ENCODE results near the gene GDPD3.

Gene GDPD3

GRCh38 chr16:30121741-30122571, 8.6 kb upstream of the GDPD3 start:
- TF ChIP-seq, protein P1, sequence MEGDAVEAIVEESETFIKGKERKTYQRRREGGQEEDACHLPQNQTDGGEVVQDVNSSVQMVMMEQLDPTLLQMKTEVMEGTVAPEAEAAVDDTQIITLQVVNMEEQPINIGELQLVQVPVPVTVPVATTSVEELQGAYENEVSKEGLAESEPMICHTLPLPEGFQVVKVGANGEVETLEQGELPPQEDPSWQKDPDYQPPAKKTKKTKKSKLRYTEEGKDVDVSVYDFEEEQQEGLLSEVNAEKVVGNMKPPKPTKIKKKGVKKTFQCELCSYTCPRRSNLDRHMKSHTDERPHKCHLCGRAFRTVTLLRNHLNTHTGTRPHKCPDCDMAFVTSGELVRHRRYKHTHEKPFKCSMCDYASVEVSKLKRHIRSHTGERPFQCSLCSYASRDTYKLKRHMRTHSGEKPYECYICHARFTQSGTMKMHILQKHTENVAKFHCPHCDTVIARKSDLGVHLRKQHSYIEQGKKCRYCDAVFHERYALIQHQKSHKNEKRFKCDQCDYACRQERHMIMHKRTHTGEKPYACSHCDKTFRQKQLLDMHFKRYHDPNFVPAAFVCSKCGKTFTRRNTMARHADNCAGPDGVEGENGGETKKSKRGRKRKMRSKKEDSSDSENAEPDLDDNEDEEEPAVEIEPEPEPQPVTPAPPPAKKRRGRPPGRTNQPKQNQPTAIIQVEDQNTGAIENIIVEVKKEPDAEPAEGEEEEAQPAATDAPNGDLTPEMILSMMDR (IDR thresholded peaks at IDR 0.05), result no peak
- Mint-ChIP-seq H3K4me3 (peak overlapping the region; percentile 90), H3K36me3 (ENCODE audit: low read depth) (peaks cover 30% of the 10 kb centered on the region), H3K27ac (peak overlapping the region; percentile 97), H3K9me3 (no peaks in the 10 kb centered on the region), H3K4me1 (peaks cover 35% of the 10 kb centered on the region), H3K27me3 (ENCODE audit: low read depth, poor library complexity) (peaks cover 11% of the 10 kb centered on the region)
- DNase-seq, result no peak

- Mint-ChIP-seq H3K27me3 (ENCODE audit: low read depth, poor library complexity) (peaks cover 7% of the 10 kb centered on the region), H3K36me3 (ENCODE audit: low read depth) (peaks cover 30% of the 10 kb centered on the region), H3K9me3 (no peaks in the 10 kb centered on the region), H3K4me1 (peaks cover 30% of the 10 kb centered on the region), H3K27ac (no peak overlapping the region), H3K4me3 (peak overlapping the region; percentile 52)
- TF ChIP-seq, protein P1 (IDR thresholded peaks at IDR 0.05), result no peak
- no peak for DNase-seq
Measured at GRCh38 chr16:30120340-30121105, 7.2 kb upstream of the GDPD3 start.

- Mint-ChIP-seq H3K4me3 (no peak overlapping the region), H3K9me3 (no peaks in the 10 kb centered on the region), H3K27me3 (ENCODE audit: low read depth, poor library complexity) (peaks cover 5% of the 10 kb centered on the region), H3K4me1 (peaks cover 27% of the 10 kb centered on the region), H3K27ac (peak overlapping the region; percentile 31), H3K36me3 (ENCODE audit: low read depth) (peaks cover 30% of the 10 kb centered on the region)
- TF ChIP-seq, protein P1 (IDR thresholded peaks at IDR 0.05), result no peak
- no peak for DNase-seq
Measured at GRCh38 chr16:30119428-30119827, 6.1 kb upstream of the GDPD3 start.

DNA sequence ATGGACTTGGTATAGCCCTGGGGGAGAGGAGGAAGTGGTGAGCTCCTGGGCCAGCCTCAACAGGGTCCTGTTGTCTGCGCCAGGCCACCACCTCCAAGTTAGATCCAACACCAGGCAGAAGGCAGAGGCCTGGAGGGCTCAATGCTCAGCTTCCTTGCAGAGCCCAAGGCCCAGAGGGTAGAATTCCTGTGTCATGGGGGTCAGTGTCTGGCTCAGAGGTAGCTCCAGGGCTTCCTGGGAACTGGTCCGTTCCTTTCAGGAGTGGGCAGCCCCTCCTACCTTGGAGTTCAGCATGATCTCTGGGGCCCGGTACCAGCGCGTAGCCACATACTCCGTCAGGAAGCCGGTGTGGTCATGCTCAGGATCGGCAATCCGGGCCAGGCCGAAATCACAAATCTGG, 4.4 kb upstream of the GDPD3 start:
- no peaks in the 10 kb centered on the region for H3K9me3 Mint-ChIP-seq
- peaks cover 5% of the 10 kb centered on the region for H3K27me3 Mint-ChIP-seq (ENCODE audit: low read depth, poor library complexity)
- H3K27ac Mint-ChIP-seq, result no peak overlapping the region
- no peak overlapping the region for H3K4me3 Mint-ChIP-seq
- TF ChIP-seq, protein P1 (IDR thresholded peaks at IDR 0.05), result no peak
- H3K4me1 Mint-ChIP-seq, result peaks cover 20% of the 10 kb centered on the region
- peaks cover 30% of the 10 kb centered on the region for H3K36me3 Mint-ChIP-seq (ENCODE audit: low read depth)
- no peak for DNase-seq

- Mint-ChIP-seq H3K4me3 (no peak overlapping the region), H3K36me3 (ENCODE audit: low read depth) (peaks cover 32% of the 10 kb centered on the region), H3K4me1 (peaks cover 13% of the 10 kb centered on the region), H3K27ac (no peak overlapping the region), H3K27me3 (ENCODE audit: low read depth, poor library complexity) (peaks cover 3% of the 10 kb centered on the region), H3K9me3 (no peaks in the 10 kb centered on the region)
- DNase-seq, result no peak
- TF ChIP-seq, protein P1 (IDR thresholded peaks at IDR 0.05), result no peak
Measured at GRCh38 chr16:30116291-30117207, 3.2 kb upstream of the GDPD3 start.

Data from nephron progenitor cell (in vitro differentiated cells).